HL-60 (cell line): ENCODE results near the gene FIGNL2.
"Not testable (repeated sequence)": the region's sequence is repeated elsewhere in the genome, so short reads cannot be mapped to it uniquely, and the experiment has no call there.

Experiments used
- DNase-seq, 2 experiments: peaks; one replicate each; pipeline ENCODE4 v3.0.0-alpha.2; 2010 to 2020; ENCODE audit warnings: low read depth in 1 of 2, low spot score in 1 of 2
- H3K27ac ChIP-seq: fragments of 250-450 bp; sonication (Bioruptor Pico); replicated peaks from 2 replicates; pipeline ENCODE4 v1.5.1; 2020; ENCODE audit warnings: mild to moderate bottlenecking, moderate library complexity
- H3K27me3 ChIP-seq: fragments of 250-450 bp; sonication (Bioruptor Pico); 2 replicates; pipeline ENCODE4 v1.5.1; 2021; ENCODE audit warnings: mild to moderate bottlenecking, moderate library complexity; ENCODE audit not compliant: insufficient read depth, poor library complexity, severe bottlenecking
- H3K4me3 ChIP-seq: replicated peaks from 2 replicates; pipeline ENCODE4 v1.5.1; 2011; ENCODE audit warnings: mild to moderate bottlenecking, control low read depth, low read length; ENCODE audit not compliant: insufficient read depth
- CTCF ChIP-seq: IDR thresholded peaks from one replicate; pipeline ENCODE4 v1.5.1; 2011; ENCODE audit warnings: low read length, control low read depth, inconsistent platforms; ENCODE audit not compliant: insufficient read depth
- GABPA ChIP-seq: IDR thresholded peaks from 2 replicates; pipeline ENCODE4 v1.6.1; 2012; ENCODE audit warnings: low read depth
- POLR2AphosphoS5 ChIP-seq: IDR thresholded peaks from 2 replicates; pipeline ENCODE4 v1.6.1; 2012; ENCODE audit warnings: low read depth
- REST ChIP-seq: IDR thresholded peaks from 2 replicates; pipeline ENCODE4 v1.6.1; 2012; ENCODE audit warnings: low read depth; ENCODE audit not compliant: insufficient replicate concordance
- SPI1 ChIP-seq: IDR thresholded peaks from 2 replicates; pipeline ENCODE4 v1.6.1; 2012; ENCODE audit warnings: low read depth, mild to moderate bottlenecking, borderline replicate concordance

Gene FIGNL2

GRCh38 chr12:51832354-51833107 lies 16.0 kb downstream of the FIGNL2 start:
- H3K4me3 ChIP-seq, result no peak overlapping the region
- peaks cover 17% of the 10 kb centered on the region for H3K27me3 ChIP-seq
- peak in 1 of 2 experiments; percentile 54 for DNase-seq
- TF ChIP-seq GABPA, result no peak
- peak; percentile 83 for TF ChIP-seq POLR2AphosphoS5
- peak; percentile 1; the same call in 1 of the 2 replicates for TF ChIP-seq SPI1
- TF ChIP-seq CTCF, result no peak
- H3K27ac ChIP-seq, result no peak overlapping the region

DNA sequence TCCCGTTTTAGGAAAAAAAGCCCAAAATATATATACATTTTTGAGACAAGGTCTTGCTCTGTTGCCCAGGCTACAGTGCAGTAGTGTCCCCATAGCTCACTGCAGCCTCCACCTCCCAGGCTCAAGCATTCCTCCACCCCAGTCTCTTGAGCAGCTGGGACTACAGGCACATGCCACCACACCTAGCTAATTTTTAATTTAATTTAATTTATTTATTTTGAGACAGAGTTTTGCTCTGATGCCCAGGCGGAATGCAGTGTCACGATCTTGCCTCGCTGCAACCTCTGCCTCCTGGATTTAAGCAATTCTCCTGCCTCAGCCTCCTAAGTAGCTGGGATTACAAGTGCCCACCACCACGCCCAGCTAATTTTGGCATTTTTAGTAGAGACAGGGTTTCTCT lies 16.7 kb downstream of the FIGNL2 start:
- H3K27ac ChIP-seq, DNase-seq, H3K4me3 ChIP-seq: not testable (repeated sequence)
- peaks cover 15% of the 10 kb centered on the region for H3K27me3 ChIP-seq

DNA sequence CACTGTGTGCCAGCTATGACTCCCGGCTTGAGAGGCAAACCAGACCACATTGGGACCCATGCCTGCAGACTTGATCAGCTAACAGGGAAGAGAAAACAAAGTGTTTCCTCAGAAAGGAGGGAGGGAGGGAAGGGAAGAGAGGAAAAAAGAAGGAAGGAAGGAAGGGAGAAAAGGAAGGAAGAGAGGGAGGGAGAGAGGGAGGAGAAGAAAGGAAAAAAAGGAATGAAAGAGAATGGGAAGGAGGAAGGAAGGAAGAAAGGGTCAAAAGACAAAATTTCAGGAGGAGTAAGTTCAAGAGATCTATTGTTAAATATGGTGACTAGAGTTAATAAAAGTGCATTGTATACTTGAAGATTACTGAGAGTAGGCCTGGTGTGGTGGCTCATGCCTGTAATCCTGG lies 18.9 kb downstream of the FIGNL2 start:
- no peak for DNase-seq
- Histone ChIP-seq H3K4me3 (no peak overlapping the region), H3K27ac (no peak overlapping the region), H3K27me3 (peaks cover 11% of the 10 kb centered on the region)
- TF ChIP-seq CTCF (no peak), GABPA (no peak), POLR2AphosphoS5 (no peak), SPI1 (no peak), REST (no peak)

DNA sequence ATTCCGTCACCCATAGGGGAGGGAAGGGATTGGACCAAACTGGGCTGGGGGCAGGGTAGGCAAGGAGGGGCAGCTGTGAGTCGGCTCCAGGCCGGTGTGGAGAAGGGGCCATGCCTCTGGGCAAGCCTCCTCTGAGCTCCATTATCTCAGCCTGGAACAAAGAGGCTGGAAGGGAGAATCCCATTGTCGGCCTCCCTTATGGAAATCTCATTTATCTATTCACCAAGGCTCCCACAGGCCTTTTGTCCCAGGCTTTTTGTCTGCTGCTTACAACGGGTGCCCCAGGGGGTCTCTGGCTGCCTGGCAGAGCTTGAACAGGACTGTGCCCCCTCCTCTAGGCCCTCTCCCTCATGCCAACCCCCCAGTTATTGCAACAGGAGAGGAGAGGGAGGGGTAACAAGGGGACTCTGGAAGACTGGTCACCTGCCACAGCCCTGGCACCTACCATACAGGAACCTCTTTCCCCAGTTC lies 19.5 kb downstream of the FIGNL2 start:
- Histone ChIP-seq H3K27me3 (peaks cover 11% of the 10 kb centered on the region), H3K27ac (no peak overlapping the region), H3K4me3 (no peak overlapping the region)
- TF ChIP-seq SPI1, result no peak
- no peak for TF ChIP-seq REST
- no peak for TF ChIP-seq GABPA
- TF ChIP-seq POLR2AphosphoS5, result no peak
- no peak for TF ChIP-seq CTCF
- no peak for DNase-seq
